SK-N-SH (cell line): ENCODE data around the gene CD86. TPM values are rescaled to one million over a fixed set of nuclear protein-coding genes. Genes with fewer than 3 reads are reported as not detected.

Experiments
- CTCF ChIA-PET: fragments of 300-600, 350-600 bp; formaldehyde crosslinking; extraction: SDS; loops from one replicate; lab custom pipeline; 2021; lab: Yijun Ruan, JAX
- POLR2A ChIA-PET: fragments of 350-600 bp; sonication (Branson Sonifier 250); formaldehyde crosslinking; extraction: SDS; loops from one replicate; lab custom pipeline; 2020; ENCODE audit warnings: antibody characterized with exemption, inconsistent platforms; lab: Yijun Ruan, JAX
- DNase-seq: peaks from one replicate; pipeline ENCODE4 v3.0.0; 2012
- H2AFZ ChIP-seq: fragments of 200-600 bp; sonication (generic); 2 replicates; pipeline ENCODE4 v1.8.1; 2016; ENCODE audit warnings: antibody characterized with exemption, mild to moderate bottlenecking, low read depth
- H3F3A ChIP-seq: fragments of 200-600 bp; sonication (generic); replicated peaks from 2 replicates; pipeline ENCODE3; 2016; ENCODE audit warnings: antibody characterized with exemption, mild to moderate bottlenecking; ENCODE audit not compliant: insufficient read depth
- H3K27ac ChIP-seq, 2 experiments: fragments of 200-500 bp in 1 of 2; fragments of 200-600 bp in 1 of 2; sonication (Bioruptor generic) in 1 of 2; sonication (generic), shearing (Covaris generic) in 1 of 2; 2 replicates each; pipeline versions ENCODE4 v1.5.1 to v1.6.1; 2014 to 2016; ENCODE audit warnings: low read depth in 2 of 2, inconsistent platforms in 1 of 2, low read length in 1 of 2, mild to moderate bottlenecking in 1 of 2, mixed read lengths in 1 of 2
- H3K27me3 ChIP-seq: fragments of 200-600 bp; sonication (generic), shearing (Covaris generic); 2 replicates; pipeline ENCODE4 v1.6.1; 2016; ENCODE audit warnings: mixed run types; ENCODE audit not compliant: insufficient read depth
- H3K36me3 ChIP-seq, 2 experiments: fragments of 200-500 bp in 1 of 2; fragments of 200-600 bp in 1 of 2; sonication (Bioruptor generic) in 1 of 2; sonication (generic) in 1 of 2; replicated peaks in 1 of 2; 2 replicates each; pipeline versions ENCODE3 to v1.5.1; 2014 to 2016; ENCODE audit warnings: low read length in 1 of 2, mild to moderate bottlenecking in 1 of 2; ENCODE audit not compliant: insufficient read depth in 2 of 2, control insufficient read depth in 1 of 2
- H3K4me1 ChIP-seq, 2 experiments: fragments of 200-500 bp in 1 of 2; fragments of 200-600 bp in 1 of 2; sonication (Bioruptor generic) in 1 of 2; sonication (generic), shearing (Covaris generic) in 1 of 2; 2 replicates each; pipeline versions ENCODE4 v1.5.1 to v1.6.1; 2014 to 2016; ENCODE audit warnings: low read depth in 1 of 2, low read length in 1 of 2, mixed run types in 1 of 2; ENCODE audit not compliant: insufficient read depth in 2 of 2, control insufficient read depth in 1 of 2
- H3K4me2 ChIP-seq: fragments of 200-600 bp; sonication (generic), shearing (Covaris generic); 2 replicates; pipeline ENCODE4 v1.6.1; 2017; ENCODE audit warnings: mixed run types
- H3K4me3 ChIP-seq, 2 experiments: fragments of 200-500 bp in 1 of 2; fragments of 200-600 bp in 1 of 2; sonication (Bioruptor generic) in 1 of 2; sonication (generic), shearing (Covaris generic) in 1 of 2; 2 replicates each; pipeline versions ENCODE4 v1.5.1 to v1.8.1; 2014 to 2016; ENCODE audit warnings: low read depth in 2 of 2, inconsistent platforms in 1 of 2, low read length in 1 of 2, mild to moderate bottlenecking in 1 of 2, mixed read lengths in 1 of 2, moderate library complexity in 1 of 2
- H3K79me2 ChIP-seq: fragments of 200-600 bp; sonication (generic); 2 replicates; pipeline ENCODE4 v1.8.1; 2017; ENCODE audit warnings: mild to moderate bottlenecking; ENCODE audit not compliant: insufficient read depth
- H3K9ac ChIP-seq: fragments of 200-600 bp; sonication (generic); 2 replicates; pipeline ENCODE4 v1.6.1; 2017; ENCODE audit warnings: mixed run types
- H3K9me2 ChIP-seq: fragments of 200-600 bp; sonication (generic); 2 replicates; pipeline ENCODE4 v1.6.1; 2017; ENCODE audit warnings: mixed run types
- H3K9me3 ChIP-seq: fragments of 200-600 bp; sonication (generic); 2 replicates; pipeline ENCODE4 v1.6.1; 2017; ENCODE audit warnings: mixed run types, mild to moderate bottlenecking, moderate library complexity
- H4K20me1 ChIP-seq: fragments of 200-600 bp; sonication (generic); 2 replicates; pipeline ENCODE4 v1.6.1; 2017; ENCODE audit warnings: mild to moderate bottlenecking, mixed run types; ENCODE audit not compliant: insufficient read depth
- CHD2 ChIP-seq: fragments of 150-350 bp; IDR thresholded peaks from 2 replicates; pipeline ENCODE4 v1.6.1; 2018; ENCODE audit warnings: low read length; ENCODE audit not compliant: partially characterized antibody
- ELF1 ChIP-seq: IDR thresholded peaks from 2 replicates; pipeline ENCODE4 v1.4.0; 2012
- FOSL2 ChIP-seq: IDR thresholded peaks from 2 replicates; pipeline ENCODE4 v1.4.0; 2012; ENCODE audit warnings: low read depth, mild to moderate bottlenecking, moderate library complexity, borderline replicate concordance
- GATA2 ChIP-seq: sonication (generic); formaldehyde crosslinking; IDR thresholded peaks from 2 replicates; pipeline ENCODE4 v1.5.0; 2020; ENCODE audit warnings: mild to moderate bottlenecking, missing genetic modification reagents
- NRF1 ChIP-seq: IDR thresholded peaks from 2 replicates; pipeline ENCODE4 v1.6.1; 2012; ENCODE audit warnings: low read depth, mild to moderate bottlenecking, low read length
- RAD21 ChIP-seq: IDR thresholded peaks from 2 replicates; pipeline ENCODE4 v1.6.1; 2012; ENCODE audit warnings: mild to moderate bottlenecking, low read length
- RXRA ChIP-seq: IDR thresholded peaks from 2 replicates; pipeline ENCODE4 v1.4.0; 2012; ENCODE audit warnings: low read depth, mild to moderate bottlenecking, borderline replicate concordance
- TCF12 ChIP-seq: IDR thresholded peaks from 2 replicates; pipeline ENCODE4 v1.4.0; 2012
- TEAD4 ChIP-seq: IDR thresholded peaks from 2 replicates; pipeline ENCODE4 v1.4.0; 2012; ENCODE audit warnings: mild to moderate bottlenecking, borderline replicate concordance; ENCODE audit not compliant: insufficient read depth
- YY1 ChIP-seq: IDR thresholded peaks from 2 replicates; pipeline ENCODE4 v1.4.0; 2012; ENCODE audit warnings: low read depth, mild to moderate bottlenecking
- WGBS: methylation state at CpG from one replicate; pipeline ENCODE4 v1.1.6; 2017; ENCODE audit warnings: low lambda C conversion rate; 5-methylcytosine and 5-hydroxymethylcytosine counted together
- polyA plus RNA-seq, 3 experiments: library from polyadenylated mRNA; depleted of rRNA; stranded (reverse); fragments of >200 nt; gene quantifications; 2 replicates each; pipeline ENCODE4 v1.2.3, GENCODE V29; 2012
- TF ChIP-seq, protein P1 (sequence below): IDR thresholded peaks from 2 replicates; pipeline ENCODE4 v1.4.0; 2012; ENCODE audit warnings: low read depth, borderline replicate concordance
- TF ChIP-seq, protein P2 (sequence below): fragments of 200-600 bp; sonication (generic); IDR thresholded peaks from 2 replicates; pipeline ENCODE4 v1.6.1; 2017; ENCODE audit warnings: antibody characterized with exemption, mild to moderate bottlenecking, moderate library complexity
- TF ChIP-seq, protein P3 (sequence below): IDR thresholded peaks from 2 replicates; pipeline ENCODE4 v1.6.1; 2012; ENCODE audit warnings: mild to moderate bottlenecking, low read depth, low read length, moderate library complexity

The CD86 gene
- polyA plus RNA-seq, 1 of the 3 experiments (the other 2 are of a cell fraction): not detected

DNA sequence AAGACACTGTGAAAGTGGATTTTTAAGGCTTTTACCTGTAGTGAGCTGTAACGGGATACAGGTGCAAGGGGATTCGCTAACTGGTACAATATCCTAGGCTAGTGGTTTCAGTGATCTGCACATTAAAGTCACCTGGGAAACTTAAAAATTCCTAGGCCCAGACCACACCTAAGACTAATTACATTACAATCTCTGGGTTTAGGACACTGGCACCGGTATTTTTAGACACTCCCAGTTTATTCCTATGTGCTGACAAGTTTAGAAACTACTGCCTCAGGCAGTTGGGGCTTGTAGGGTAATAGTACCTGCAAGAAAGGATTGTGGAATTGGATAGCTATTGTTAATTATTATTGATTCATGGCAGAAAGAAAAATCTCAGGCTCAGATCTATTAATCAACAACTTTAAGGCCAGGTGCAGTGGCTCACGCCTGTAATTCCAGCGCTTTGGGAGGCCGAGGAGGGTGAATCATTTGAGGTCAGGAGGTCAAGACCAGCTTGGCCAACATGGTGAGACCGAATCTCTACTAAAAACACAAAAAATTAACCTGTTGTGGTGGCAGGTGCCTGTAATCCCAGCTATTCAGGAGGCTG, 77.9 kb downstream of the CD86 start (continued):
- TF ChIP-seq, protein P1, sequence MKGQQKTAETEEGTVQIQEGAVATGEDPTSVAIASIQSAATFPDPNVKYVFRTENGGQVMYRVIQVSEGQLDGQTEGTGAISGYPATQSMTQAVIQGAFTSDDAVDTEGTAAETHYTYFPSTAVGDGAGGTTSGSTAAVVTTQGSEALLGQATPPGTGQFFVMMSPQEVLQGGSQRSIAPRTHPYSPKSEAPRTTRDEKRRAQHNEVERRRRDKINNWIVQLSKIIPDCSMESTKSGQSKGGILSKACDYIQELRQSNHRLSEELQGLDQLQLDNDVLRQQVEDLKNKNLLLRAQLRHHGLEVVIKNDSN: no peak

DNA sequence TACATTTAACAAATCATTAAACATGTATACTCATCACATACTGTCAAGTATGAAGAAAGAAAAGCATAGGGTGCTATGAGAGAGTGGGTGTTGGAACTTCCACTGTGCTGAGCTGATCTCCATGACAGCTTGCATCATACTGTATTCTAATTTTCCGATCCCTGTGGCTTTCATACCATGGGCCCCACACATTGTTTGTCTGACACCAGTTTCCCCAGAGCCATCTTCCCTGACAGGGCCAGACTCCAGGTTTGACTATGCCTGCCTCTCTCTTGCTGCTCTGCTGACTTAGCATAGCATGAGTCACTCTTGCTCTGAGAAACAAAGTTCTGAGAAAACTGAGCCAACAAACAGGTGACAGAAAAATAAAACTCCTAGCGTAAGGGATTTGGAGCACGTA, 91.3 kb downstream of the CD86 start:
- H3F3A ChIP-seq: no peaks in the 10 kb centered on the region
- H2AFZ ChIP-seq: no peak overlapping the region
- TF ChIP-seq, protein P2, sequence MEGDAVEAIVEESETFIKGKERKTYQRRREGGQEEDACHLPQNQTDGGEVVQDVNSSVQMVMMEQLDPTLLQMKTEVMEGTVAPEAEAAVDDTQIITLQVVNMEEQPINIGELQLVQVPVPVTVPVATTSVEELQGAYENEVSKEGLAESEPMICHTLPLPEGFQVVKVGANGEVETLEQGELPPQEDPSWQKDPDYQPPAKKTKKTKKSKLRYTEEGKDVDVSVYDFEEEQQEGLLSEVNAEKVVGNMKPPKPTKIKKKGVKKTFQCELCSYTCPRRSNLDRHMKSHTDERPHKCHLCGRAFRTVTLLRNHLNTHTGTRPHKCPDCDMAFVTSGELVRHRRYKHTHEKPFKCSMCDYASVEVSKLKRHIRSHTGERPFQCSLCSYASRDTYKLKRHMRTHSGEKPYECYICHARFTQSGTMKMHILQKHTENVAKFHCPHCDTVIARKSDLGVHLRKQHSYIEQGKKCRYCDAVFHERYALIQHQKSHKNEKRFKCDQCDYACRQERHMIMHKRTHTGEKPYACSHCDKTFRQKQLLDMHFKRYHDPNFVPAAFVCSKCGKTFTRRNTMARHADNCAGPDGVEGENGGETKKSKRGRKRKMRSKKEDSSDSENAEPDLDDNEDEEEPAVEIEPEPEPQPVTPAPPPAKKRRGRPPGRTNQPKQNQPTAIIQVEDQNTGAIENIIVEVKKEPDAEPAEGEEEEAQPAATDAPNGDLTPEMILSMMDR: no peak
- TF ChIP-seq RAD21 (no peak), GATA2 (CRISPR knock-in tag) (no peak), ELF1 (no peak)
- no peak for DNase-seq
- no peaks in the 10 kb centered on the region for H3K9me3 ChIP-seq
- no peak overlapping the region for H3K9ac ChIP-seq
- no peaks in the 10 kb centered on the region for H3K4me1 ChIP-seq
- H3K9me2 ChIP-seq: no peaks in the 10 kb centered on the region
- no peaks in the 10 kb centered on the region for H3K36me3 ChIP-seq
- POLR2A ChIA-PET: no interaction called here
- no peaks in the 10 kb centered on the region for H3K79me2 ChIP-seq
- H3K27me3 ChIP-seq: no peaks in the 10 kb centered on the region
- H3K4me3 ChIP-seq: no peak overlapping the region
- CTCF ChIA-PET: no interaction called here
- WGBS: 43% methylated on average over 3 of the region's 3 CpGs
- no peak overlapping the region for H3K27ac ChIP-seq
- no peaks in the 10 kb centered on the region for H4K20me1 ChIP-seq
- no peak overlapping the region for H3K4me2 ChIP-seq

DNA sequence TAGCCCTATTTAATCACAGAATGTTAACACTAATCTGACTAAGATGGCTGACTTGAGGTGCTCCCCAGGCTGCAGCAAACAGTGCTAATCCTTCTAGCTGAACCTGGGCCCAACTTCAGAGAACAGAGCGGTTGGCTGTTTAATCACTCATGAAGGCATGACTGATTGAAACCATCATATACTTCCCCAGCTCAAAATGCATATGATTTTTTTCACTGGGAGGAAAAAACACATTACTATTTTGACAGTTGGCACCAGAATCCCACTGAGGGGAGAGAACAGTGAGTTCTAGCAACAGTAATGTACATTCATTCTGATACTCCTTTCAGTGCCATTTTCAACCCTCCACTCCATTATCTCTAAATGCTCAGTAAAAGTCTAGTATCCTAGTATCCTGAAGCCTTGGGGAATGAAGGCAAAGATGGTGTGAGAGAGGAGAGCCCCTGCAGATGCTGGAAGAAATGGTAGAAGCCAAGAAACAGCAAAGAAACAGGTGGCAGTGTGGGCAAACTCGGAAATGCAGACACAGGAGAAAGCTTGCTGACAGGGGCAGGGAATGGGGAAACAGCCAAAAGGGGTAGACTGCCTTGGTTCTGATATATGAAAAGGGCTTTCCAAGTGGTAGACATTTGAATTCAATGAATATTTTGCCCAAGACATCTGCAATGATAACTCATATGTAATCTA, 93.9 kb downstream of the CD86 start:
- 41% methylated on average over 2 of the region's 2 CpGs for WGBS
- Histone ChIP-seq H3K4me3 (no peak overlapping the region), H3K36me3 (no peaks in the 10 kb centered on the region), H3F3A (no peaks in the 10 kb centered on the region), H3K27me3 (no peaks in the 10 kb centered on the region), H2AFZ (no peak overlapping the region), H4K20me1 (no peaks in the 10 kb centered on the region), H3K27ac (no peak overlapping the region), H3K79me2 (no peaks in the 10 kb centered on the region), H3K4me1 (no peaks in the 10 kb centered on the region), H3K9me2 (0 out of 2 replicates have a peak, but pooled peaks cover 2% of the 10 kb centered on the region), H3K9ac (no peak overlapping the region), H3K4me2 (no peak overlapping the region), H3K9me3 (no peaks in the 10 kb centered on the region; the same call in 1 of the 2 replicates)
- no peak for DNase-seq
- no peak for TF ChIP-seq NRF1
- no peak for TF ChIP-seq YY1
- TF ChIP-seq, protein P3, sequence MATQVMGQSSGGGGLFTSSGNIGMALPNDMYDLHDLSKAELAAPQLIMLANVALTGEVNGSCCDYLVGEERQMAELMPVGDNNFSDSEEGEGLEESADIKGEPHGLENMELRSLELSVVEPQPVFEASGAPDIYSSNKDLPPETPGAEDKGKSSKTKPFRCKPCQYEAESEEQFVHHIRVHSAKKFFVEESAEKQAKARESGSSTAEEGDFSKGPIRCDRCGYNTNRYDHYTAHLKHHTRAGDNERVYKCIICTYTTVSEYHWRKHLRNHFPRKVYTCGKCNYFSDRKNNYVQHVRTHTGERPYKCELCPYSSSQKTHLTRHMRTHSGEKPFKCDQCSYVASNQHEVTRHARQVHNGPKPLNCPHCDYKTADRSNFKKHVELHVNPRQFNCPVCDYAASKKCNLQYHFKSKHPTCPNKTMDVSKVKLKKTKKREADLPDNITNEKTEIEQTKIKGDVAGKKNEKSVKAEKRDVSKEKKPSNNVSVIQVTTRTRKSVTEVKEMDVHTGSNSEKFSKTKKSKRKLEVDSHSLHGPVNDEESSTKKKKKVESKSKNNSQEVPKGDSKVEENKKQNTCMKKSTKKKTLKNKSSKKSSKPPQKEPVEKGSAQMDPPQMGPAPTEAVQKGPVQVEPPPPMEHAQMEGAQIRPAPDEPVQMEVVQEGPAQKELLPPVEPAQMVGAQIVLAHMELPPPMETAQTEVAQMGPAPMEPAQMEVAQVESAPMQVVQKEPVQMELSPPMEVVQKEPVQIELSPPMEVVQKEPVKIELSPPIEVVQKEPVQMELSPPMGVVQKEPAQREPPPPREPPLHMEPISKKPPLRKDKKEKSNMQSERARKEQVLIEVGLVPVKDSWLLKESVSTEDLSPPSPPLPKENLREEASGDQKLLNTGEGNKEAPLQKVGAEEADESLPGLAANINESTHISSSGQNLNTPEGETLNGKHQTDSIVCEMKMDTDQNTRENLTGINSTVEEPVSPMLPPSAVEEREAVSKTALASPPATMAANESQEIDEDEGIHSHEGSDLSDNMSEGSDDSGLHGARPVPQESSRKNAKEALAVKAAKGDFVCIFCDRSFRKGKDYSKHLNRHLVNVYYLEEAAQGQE: no peak
- no peak for TF ChIP-seq RXRA
- no peak for TF ChIP-seq CHD2
- no peak for TF ChIP-seq TEAD4
- no peak for TF ChIP-seq TCF12
- TF ChIP-seq FOSL2: no peak
- ChIA-PET CTCF (no interaction called here), POLR2A (no interaction called here)
